NT2/D1 (cell line): ENCODE results near the gene DBI.

Experiments
- SUZ12 ChIP-seq: IDR thresholded peaks from 2 replicates; pipeline ENCODE4 v1.6.1; 2011; ENCODE audit not compliant: insufficient read length, insufficient read depth; ENCODE audit errors: extremely low read depth
- ZNF274 ChIP-seq: IDR thresholded peaks from 2 replicates; pipeline ENCODE4 v1.6.1; 2011; ENCODE audit warnings: mild to moderate bottlenecking, low read depth, low read length

DNA sequence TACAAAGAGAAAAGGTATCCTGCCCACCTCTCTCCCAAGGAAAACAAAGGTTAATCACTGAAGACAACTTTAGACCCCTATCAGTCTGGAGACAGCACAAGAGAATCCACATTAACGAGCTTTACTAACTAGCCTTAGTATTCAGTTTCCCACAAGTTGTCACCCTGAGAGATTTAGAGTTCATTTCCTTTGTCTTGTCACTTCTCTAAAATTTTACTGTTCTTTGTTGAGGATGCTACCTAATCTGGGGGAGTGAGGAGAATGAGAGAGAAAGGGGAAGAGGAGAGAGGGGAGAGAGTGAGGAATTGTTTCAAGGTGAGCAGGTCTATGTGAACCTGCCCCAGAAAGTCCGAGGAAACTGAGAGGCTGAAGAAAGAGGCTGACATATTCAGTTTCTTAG, 28.5 kb upstream of the DBI start:
- TF ChIP-seq SUZ12 (no peak), ZNF274 (no peak)
